ENCODE results near the gene USP20. TPM values are rescaled to one million over a fixed set of nuclear protein-coding genes. Genes with fewer than 3 reads are reported as not detected.

USP20 gene
- total and polyA plus RNA-seq, 8 donors: 7.3 to 52.1 (median 17.1) TPM

DNA sequence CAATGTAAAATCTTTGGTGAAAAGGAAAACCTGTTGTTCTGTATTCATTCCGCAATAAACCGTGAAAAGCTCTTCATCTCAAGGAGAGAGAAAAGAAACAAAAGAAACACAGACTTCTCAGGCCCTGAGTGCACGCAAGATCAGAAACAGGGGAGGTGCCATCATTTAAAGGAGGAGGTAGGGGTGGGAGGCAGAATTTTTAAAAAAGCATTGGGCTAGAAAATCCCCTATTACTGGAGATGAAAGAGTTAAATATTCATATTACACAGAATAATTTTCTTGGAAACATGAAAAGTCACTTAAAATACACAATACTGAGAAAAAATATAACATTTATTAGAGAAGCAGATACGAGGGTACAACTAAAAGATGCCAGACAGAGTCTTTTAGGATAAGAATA lies 56.3 kb downstream of the USP20 start:
- Histone ChIP-seq H3K27ac (peak overlapping the region in 4 of 5 donors; percentile 74 to 92 (median 86)), H3K9me3 (no peaks in the 10 kb centered on the region), H3K27me3 (no peaks in the 10 kb centered on the region), H3K36me3 (peaks cover 8 to 58% (median 43%) of the 10 kb centered on the region in 4 donors), H3K4me3 (no peak overlapping the region), H3K4me1 (peaks cover 20 to 65% (median 29%) of the 10 kb centered on the region in 4 donors)
- TF ChIP-seq, protein P1, sequence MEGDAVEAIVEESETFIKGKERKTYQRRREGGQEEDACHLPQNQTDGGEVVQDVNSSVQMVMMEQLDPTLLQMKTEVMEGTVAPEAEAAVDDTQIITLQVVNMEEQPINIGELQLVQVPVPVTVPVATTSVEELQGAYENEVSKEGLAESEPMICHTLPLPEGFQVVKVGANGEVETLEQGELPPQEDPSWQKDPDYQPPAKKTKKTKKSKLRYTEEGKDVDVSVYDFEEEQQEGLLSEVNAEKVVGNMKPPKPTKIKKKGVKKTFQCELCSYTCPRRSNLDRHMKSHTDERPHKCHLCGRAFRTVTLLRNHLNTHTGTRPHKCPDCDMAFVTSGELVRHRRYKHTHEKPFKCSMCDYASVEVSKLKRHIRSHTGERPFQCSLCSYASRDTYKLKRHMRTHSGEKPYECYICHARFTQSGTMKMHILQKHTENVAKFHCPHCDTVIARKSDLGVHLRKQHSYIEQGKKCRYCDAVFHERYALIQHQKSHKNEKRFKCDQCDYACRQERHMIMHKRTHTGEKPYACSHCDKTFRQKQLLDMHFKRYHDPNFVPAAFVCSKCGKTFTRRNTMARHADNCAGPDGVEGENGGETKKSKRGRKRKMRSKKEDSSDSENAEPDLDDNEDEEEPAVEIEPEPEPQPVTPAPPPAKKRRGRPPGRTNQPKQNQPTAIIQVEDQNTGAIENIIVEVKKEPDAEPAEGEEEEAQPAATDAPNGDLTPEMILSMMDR (IDR thresholded peaks at IDR 0.05): no peak
- TF ChIP-seq POLR2A (IDR thresholded peaks at IDR 0.05) (no peak), POLR2AphosphoS5 (IDR thresholded peaks at IDR 0.05) (no peak), EP300 (IDR thresholded peaks at IDR 0.05) (no peak)
- WGBS, 5 donors: 62 to 77% (median 67%) methylated on average over 4 of the region's 4 CpGs
- intact Hi-C loops (cut with DNase I; ENCODE audit: low total_unique reads): no loop called here
- no peak for DNase-seq

DNA sequence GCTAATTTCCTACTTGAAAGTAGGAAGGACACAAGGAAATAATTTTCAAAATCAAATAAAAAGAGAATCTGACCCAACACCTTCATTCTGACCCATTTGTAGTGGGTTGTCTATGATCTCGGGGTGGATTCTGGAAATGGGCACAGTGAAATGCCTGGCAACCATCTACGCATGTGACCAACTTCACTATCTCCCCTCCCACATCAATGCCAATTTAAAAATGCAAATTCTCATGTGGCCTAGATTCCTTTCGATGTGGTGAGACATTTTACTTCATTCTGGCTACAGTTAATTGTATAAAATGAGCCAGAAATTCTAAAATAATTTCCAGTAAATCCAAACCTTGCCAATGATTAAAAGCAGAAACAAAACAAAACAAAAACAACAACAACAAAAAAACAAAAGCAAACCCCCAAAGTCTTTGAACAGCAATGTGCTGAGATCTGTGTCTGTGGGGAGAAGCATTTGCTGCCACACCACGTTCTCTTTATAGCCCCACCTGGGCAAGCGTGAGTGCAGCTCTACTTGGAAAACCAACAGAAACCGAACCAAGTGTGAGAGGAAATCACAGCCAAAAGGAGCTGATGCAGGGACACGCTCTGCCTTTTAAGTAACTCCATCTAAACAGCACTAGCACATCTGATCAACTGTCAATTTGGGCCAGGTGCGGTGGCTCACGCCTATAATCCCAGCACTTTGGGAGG lies 59.0 kb downstream of the USP20 start:
- Histone ChIP-seq H3K4me1 (peaks cover 18 to 53% (median 23%) of the 10 kb centered on the region in 4 donors), H3K27ac (peak overlapping the region in 3 of 5 donors; percentile 1 to 92 (median 20)), H3K36me3 (peaks cover 16 to 64% (median 57%) of the 10 kb centered on the region in 4 donors), H3K9me3 (no peaks in the 10 kb centered on the region), H3K27me3 (no peaks in the 10 kb centered on the region), H3K4me3 (no peak overlapping the region)
- intact Hi-C loops (cut with DNase I; ENCODE audit: low total_unique reads): no loop called here
- TF ChIP-seq, protein P1 (IDR thresholded peaks at IDR 0.05): no peak
- TF ChIP-seq POLR2AphosphoS5 (IDR thresholded peaks at IDR 0.05) (no peak), POLR2A (IDR thresholded peaks at IDR 0.05) (no peak), EP300 (IDR thresholded peaks at IDR 0.05) (no peak)
- 76 to 87% (median 85%) methylated on average over 9 of the region's 9 CpGs for WGBS, 5 donors
- DNase-seq: no peak

DNA sequence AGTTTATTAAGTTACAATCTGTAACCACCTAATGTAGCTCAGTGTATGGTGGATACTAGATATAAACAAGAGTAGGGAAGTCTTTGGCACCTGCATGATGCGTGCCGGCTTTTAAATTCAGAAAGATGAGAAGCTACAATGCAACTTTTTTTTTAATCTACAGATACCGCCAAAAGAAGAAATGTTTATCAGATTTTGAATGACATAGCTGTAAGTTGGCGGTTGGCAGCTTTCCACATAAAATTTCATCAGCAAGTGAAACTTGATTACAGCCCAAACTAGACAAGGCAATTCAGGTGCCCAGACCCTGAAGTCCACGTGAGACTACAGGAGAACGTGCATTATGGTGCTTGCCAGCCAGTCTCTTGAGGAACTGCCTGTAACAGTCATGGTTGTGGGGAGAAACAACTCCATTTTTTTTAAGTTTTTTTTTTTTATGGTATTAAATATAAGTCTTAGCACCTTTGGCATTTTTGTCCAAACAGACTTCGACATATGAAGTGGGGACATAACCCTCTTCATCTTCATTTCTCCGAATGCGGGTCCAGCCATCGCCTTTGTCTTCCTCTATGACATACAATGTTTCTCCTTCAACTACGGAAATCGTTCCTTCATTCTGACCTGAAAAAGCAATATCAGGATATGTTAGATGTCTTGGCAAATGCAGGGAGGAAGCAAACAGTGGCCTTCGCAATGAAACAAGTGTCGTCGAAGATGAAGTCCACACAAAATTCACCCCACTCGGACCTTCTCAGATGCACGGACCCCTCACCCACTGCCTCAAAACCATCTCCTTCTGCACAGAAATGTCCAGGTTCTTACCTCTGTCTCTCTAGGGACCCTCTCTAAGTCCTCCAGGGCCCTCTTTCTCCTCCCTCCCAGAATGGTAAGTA lies 60.4 kb downstream of the USP20 start:
- no peak for DNase-seq
- WGBS, 5 donors: 84 to 96% (median 91%) methylated on average over 17 of the region's 17 CpGs
- Histone ChIP-seq H3K27ac (peak overlapping the region in 1 of 5 donors; percentile 14), H3K4me1 (peaks cover 12 to 41% (median 23%) of the 10 kb centered on the region in 4 donors), H3K36me3 (peaks cover 28 to 67% (median 60%) of the 10 kb centered on the region in 4 donors), H3K27me3 (no peaks in the 10 kb centered on the region), H3K4me3 (no peak overlapping the region), H3K9me3 (no peaks in the 10 kb centered on the region)
- intact Hi-C loops (cut with DNase I; ENCODE audit: low total_unique reads): no loop called here
- TF ChIP-seq, protein P1 (IDR thresholded peaks at IDR 0.05): no peak
- no peak for TF ChIP-seq POLR2AphosphoS5 (IDR thresholded peaks at IDR 0.05)
- TF ChIP-seq POLR2A (IDR thresholded peaks at IDR 0.05): no peak
- TF ChIP-seq EP300 (IDR thresholded peaks at IDR 0.05): no peak

DNA sequence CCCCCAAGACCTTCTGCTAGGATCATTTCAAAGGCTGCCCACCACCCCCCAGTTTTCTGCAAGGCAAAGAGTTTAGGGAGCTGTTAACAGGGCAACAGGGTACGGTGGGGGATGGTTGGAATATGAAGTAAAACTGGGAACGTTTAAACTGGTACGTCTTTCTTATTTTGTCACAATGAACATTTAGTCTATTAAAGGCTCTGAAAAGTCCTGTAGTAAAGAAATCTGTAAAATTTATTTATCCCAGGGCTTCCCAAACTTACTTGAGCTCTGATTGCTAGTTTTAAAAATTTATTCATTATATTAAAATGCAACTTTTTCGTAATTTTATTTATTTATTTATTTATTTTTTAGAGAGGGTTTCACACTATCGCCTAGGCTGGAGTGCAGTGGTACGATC lies 62.0 kb downstream of the USP20 start:
- Histone ChIP-seq H3K4me1 (peaks cover 4 to 24% (median 9%) of the 10 kb centered on the region in 4 donors), H3K27ac (no peak overlapping the region), H3K9me3 (no peaks in the 10 kb centered on the region), H3K27me3 (no peaks in the 10 kb centered on the region), H3K4me3 (no peak overlapping the region), H3K36me3 (peaks cover 31 to 83% (median 76%) of the 10 kb centered on the region in 4 donors)
- intact Hi-C loops (cut with DNase I; ENCODE audit: low total_unique reads): no loop called here
- WGBS, 5 donors: 92 to 97% (median 96%) methylated on average over 6 of the region's 6 CpGs
- TF ChIP-seq, protein P1 (IDR thresholded peaks at IDR 0.05): no peak
- no peak for TF ChIP-seq POLR2A (IDR thresholded peaks at IDR 0.05)
- no peak for TF ChIP-seq EP300 (IDR thresholded peaks at IDR 0.05)
- no peak for TF ChIP-seq POLR2AphosphoS5 (IDR thresholded peaks at IDR 0.05)
- DNase-seq: no peak

Data from stomach (tissue), 9 donors.